Adipocyte (in vitro differentiated cells): ENCODE data around the gene SORBS1.

Experiments
- DNase-seq: peaks from one replicate; pipeline ENCODE4 v3.0.0-alpha.2; 2015; ENCODE audit warnings: low read depth
- H3K27me3 ChIP-seq: replicated peaks from 2 replicates; pipeline ENCODE4 v1.7.0; 2013; ENCODE audit warnings: mild to moderate bottlenecking, low read length, moderate library complexity; ENCODE audit not compliant: control insufficient read depth, insufficient read depth
- H3K36me3 ChIP-seq: 2 replicates; pipeline ENCODE4 v1.7.0; 2013; ENCODE audit warnings: low read length, mild to moderate bottlenecking, moderate library complexity; ENCODE audit not compliant: control insufficient read depth, insufficient read depth, severe bottlenecking
- H3K4me1 ChIP-seq: 2 replicates; pipeline ENCODE4 v1.7.0; 2013; ENCODE audit warnings: mild to moderate bottlenecking, low read length, moderate library complexity; ENCODE audit not compliant: control insufficient read depth, insufficient read depth
- H3K4me3 ChIP-seq: 2 replicates; pipeline ENCODE4 v1.7.0; 2013; ENCODE audit warnings: mild to moderate bottlenecking, low read length, moderate library complexity
- H3K9ac ChIP-seq: 2 replicates; pipeline ENCODE4 v1.7.0; 2013; ENCODE audit warnings: mild to moderate bottlenecking, low read length, moderate library complexity
- H3K9me3 ChIP-seq: 2 replicates; pipeline ENCODE4 v1.7.0; 2013; ENCODE audit warnings: mild to moderate bottlenecking, low read length, moderate library complexity; ENCODE audit not compliant: control insufficient read depth

Gene SORBS1

DNA sequence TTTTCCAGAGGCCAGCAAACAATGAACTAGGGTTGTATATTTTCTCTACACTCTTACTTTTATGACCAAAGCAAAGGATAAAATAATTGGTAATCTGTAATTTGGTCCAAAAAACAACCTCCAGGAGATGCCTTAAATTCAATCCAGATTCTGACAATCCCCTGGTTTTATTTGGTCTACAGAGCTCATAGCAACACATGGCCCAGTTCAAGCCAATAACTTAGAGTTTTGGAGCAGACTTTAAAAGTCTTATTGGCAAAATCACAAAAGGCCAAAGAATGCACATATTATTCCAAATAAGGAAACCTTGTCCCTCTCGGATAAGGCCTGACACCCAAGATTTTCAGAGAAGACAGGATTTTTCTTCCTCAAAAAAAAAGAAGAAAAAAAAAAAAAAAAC lies 51.9 kb downstream of the SORBS1 start:
- Histone ChIP-seq H3K27me3 (no peaks in the 10 kb centered on the region), H3K4me3 (peak overlapping the region; percentile 49), H3K4me1 (peaks cover 36% of the 10 kb centered on the region), H3K9ac (peak overlapping the region; percentile 53), H3K36me3 (no peaks in the 10 kb centered on the region), H3K9me3 (no peaks in the 10 kb centered on the region)
- DNase-seq = no peak

DNA sequence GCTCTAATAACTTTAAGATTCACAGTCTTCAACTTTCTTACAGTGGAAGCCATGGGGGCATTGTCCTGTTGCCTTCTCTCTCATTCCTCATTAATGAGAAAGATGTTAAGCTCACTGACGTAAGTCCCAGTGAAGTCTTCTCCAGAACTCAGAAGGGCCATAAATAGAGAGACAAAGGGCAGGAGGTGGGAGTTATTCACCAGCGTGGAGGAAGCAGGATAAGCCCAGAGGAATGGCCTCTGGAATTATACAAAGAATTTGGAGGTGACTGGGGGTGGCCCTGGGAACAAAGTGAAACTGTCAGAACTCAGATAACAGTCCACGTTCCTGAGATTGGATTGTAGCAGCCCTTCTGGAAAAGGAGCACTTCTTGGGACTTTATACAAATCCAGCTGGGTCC lies 52.4 kb downstream of the SORBS1 start:
- DNase-seq = no peak
- peaks cover 33% of the 10 kb centered on the region for H3K4me1 ChIP-seq
- H3K9ac ChIP-seq = peak overlapping the region; percentile 53
- peak overlapping the region; percentile 49 for H3K4me3 ChIP-seq
- H3K27me3 ChIP-seq = no peaks in the 10 kb centered on the region
- no peaks in the 10 kb centered on the region for H3K9me3 ChIP-seq
- no peaks in the 10 kb centered on the region for H3K36me3 ChIP-seq

DNA sequence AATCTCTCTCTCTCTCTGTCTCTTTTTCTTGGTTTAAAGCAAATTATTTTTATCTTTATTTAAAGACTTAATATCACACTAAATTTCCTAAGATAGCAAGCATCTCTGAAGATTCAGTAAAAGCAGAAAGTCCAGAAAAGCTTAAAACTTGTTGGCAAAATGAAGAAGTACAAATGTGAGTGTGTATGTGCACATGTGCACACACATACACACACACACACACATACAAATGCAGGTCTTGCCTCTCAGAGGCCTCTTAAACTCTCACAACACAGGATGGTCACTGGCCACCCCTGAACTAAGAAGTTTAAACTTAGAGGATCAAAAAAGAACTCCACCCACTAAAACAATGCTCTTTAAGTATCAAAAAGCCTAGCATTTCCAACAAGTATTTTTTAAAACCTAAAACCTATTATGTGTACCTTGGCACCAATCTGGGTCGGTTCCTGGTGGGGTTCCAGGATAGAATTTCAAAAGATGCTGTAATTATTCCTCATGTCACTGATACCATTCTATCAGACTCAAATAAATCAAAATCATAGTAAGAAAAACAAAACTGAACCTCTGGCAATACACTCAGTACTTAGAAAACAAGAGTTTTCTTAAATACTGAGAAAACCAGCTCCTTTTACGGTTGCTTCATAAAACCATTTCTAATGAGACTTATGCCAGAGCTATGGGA lies 55.0 kb downstream of the SORBS1 start:
- DNase-seq = no peak
- Histone ChIP-seq H3K9me3 (no peaks in the 10 kb centered on the region), H3K36me3 (no peaks in the 10 kb centered on the region), H3K4me1 (peaks cover 48% of the 10 kb centered on the region), H3K4me3 (no peak overlapping the region), H3K9ac (no peak overlapping the region), H3K27me3 (no peaks in the 10 kb centered on the region)

DNA sequence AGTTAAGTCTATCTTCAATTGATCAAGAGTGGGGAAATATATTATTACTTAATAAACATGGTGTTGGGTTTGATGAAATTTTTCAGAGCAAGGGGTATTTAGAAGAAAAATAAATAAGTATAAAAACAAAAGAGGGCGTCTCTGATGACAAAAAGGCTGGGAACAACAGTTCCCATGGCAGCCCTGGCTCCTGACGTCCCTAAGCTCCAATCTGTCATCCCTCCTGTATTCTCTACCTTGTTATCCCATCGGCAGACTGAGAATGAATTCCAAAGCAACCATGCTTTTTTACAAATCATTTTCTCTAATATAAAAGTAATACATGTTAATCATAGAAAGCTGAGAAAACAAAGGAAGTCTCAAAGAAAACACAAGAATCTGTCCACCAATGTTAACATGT lies 55.5 kb downstream of the SORBS1 start:
- Histone ChIP-seq H3K4me3 (no peak overlapping the region), H3K9ac (no peak overlapping the region), H3K36me3 (no peaks in the 10 kb centered on the region), H3K27me3 (no peaks in the 10 kb centered on the region), H3K9me3 (no peaks in the 10 kb centered on the region), H3K4me1 (peaks cover 48% of the 10 kb centered on the region)
- no peak for DNase-seq

DNA sequence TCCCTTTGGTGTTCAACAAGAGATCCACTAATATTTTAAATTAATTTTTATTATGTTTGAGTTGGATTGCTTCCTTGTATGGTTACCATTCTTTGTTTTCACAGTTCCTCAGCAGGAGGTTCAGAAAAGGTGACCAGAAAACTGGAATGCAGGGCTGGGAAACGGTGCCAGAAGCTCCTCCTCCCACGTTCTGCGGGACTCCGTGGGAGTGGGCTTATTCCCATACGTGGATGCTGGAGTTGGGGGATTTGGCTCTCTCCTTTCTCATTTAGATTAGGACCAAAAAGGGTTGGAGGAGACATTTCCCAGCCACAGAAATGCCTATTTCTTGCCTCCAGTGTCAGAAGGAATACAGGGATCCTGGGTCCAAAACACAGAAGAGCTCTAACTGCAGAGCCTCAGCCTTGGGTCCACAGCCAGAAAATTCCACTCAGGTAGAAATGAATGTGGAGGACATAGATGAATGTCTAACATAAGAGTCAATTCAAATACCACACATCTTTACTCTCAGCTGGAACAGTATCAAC lies 56.0 kb downstream of the SORBS1 start:
- Histone ChIP-seq H3K4me3 (no peak overlapping the region), H3K4me1 (peaks cover 48% of the 10 kb centered on the region), H3K27me3 (no peaks in the 10 kb centered on the region), H3K9ac (no peak overlapping the region), H3K9me3 (no peaks in the 10 kb centered on the region), H3K36me3 (no peaks in the 10 kb centered on the region)
- no peak for DNase-seq

DNA sequence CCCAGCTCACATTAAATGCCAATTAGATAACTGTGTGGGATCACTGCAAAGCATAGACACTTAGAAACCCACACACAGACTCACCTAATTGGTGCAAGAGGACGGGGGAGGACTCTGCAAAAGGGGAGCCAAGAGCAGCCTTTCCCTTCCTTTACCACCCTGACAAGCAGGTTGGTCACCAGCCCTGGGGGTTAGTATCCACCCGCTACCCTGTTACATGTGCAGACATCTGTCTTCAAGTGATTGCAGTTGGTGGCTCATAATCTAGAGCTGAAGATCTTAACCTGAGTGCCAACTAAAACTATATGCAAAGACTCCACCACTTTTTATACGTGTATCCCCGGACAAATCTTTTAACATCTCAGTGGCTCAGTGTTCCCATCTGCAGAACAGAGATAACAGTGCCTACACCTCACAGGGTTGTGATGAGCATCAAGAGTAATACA lies 56.9 kb downstream of the SORBS1 start:
- H3K9me3 ChIP-seq = no peaks in the 10 kb centered on the region
- DNase-seq = no peak
- no peaks in the 10 kb centered on the region for H3K36me3 ChIP-seq
- H3K27me3 ChIP-seq = no peaks in the 10 kb centered on the region
- peaks cover 45% of the 10 kb centered on the region for H3K4me1 ChIP-seq
- no peak overlapping the region for H3K4me3 ChIP-seq
- H3K9ac ChIP-seq = no peak overlapping the region

DNA sequence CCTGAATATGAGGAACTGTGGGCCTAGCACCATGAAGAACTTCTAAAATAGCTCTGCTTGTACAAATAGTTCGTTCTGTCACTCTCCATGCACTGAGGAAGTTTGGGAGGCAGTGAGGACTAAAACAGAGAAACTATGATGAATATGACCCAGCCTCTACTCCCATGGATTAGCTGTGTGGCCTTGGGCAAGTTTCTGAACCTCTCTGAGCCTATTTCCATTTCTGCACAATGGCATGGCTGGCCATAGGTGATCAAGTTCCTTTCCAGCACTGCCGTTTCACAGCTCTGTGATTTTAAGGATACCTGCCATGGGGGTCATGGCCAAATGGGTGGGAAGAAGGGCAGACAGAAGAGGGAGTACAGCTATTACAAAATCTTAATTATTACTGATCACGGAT lies 57.6 kb downstream of the SORBS1 start:
- Histone ChIP-seq H3K36me3 (no peaks in the 10 kb centered on the region), H3K27me3 (no peaks in the 10 kb centered on the region), H3K9ac (peak overlapping the region; percentile 3), H3K4me3 (no peak overlapping the region), H3K4me1 (peaks cover 38% of the 10 kb centered on the region), H3K9me3 (no peaks in the 10 kb centered on the region)
- no peak for DNase-seq

DNA sequence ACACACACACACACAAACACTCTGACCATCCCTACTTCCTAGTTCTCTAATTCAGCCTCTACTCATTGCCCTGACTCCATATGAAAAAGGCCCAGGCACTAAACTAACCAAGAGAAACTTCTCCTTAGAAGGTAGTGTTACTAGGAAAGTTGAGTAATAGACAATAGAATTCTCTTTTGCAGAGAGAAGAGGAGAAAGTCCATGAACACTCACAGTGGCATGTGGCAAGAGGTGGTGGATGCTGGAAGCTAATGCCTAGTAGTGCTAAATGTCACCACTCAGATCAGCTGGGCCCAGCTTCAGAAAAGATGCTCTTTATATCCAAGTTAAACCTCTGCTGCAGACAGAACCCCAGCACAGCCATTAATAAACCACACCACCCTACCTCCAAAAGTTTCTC lies 58.2 kb downstream of the SORBS1 start:
- Histone ChIP-seq H3K4me3 (no peak overlapping the region), H3K36me3 (no peaks in the 10 kb centered on the region), H3K4me1 (peaks cover 33% of the 10 kb centered on the region), H3K9me3 (no peaks in the 10 kb centered on the region), H3K27me3 (no peaks in the 10 kb centered on the region), H3K9ac (peak overlapping the region; percentile 46)
- no peak for DNase-seq

DNA sequence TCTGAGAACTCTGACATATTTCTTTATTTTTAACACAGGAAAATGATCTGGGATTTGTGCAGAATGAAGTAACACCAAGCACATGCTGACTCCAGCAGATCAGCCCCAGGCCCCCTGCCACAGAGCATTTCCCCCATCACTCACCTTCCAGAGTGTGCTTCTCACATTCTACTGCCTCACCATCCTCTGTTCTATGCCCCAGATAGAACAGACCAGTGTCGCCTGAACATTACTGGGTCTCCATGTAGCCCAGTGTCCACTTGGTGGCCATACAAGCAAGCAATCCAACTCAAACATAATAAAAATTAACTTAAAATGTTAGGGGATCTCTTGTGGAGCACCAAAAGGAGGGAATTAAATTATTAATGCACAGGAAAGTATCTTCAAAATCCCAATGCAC lies 58.8 kb downstream of the SORBS1 start:
- Histone ChIP-seq H3K27me3 (no peaks in the 10 kb centered on the region), H3K4me1 (peaks cover 33% of the 10 kb centered on the region), H3K9me3 (no peaks in the 10 kb centered on the region), H3K9ac (peak overlapping the region; percentile 46), H3K4me3 (no peak overlapping the region), H3K36me3 (no peaks in the 10 kb centered on the region)
- no peak for DNase-seq

DNA sequence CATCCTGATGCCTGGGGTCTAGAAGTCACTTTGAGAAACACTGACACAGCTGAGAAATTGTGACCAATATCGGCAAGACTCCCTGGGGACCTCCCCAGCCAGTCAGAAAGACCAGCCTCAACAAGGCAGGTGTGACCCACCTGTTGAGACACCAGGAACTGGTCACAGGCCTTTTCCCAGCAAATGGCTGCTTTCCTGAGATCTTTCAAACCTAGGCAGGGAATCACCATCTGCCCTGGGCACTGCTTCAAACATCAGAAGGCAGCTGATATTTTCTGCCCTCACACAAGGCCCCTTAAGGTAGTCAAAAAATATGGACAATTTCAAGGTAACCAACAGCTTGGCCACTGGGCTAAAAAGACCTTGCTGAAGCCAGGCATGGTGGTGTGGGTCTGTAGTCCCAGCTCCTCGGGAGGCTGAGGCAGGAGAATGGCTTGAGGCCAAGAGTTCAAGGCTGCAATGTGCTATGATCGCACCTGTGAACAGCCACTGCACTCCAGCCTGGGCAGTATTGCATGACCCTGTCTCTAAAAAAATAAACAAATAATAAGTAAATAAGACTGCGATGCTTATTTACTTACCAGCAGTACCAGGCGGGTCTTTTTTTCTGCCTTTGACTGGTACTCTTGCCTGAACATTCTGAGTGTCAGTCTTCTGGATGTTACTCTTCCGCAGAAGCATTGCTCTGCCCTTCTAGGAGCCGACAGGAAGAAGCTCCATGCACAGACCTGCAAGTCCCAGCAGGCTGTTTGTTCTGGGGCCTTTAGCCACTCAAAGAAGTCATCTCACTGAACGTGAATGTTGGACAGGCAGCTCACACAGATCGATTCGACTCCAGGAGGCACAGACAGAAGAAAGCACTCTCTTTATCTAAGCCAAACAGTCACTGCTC lies 59.7 kb downstream of the SORBS1 start:
- DNase-seq = no peak
- no peaks in the 10 kb centered on the region for H3K9me3 ChIP-seq
- H3K9ac ChIP-seq = peak overlapping the region; percentile 46
- no peaks in the 10 kb centered on the region for H3K36me3 ChIP-seq
- H3K4me1 ChIP-seq = peaks cover 30% of the 10 kb centered on the region
- no peaks in the 10 kb centered on the region for H3K27me3 ChIP-seq
- H3K4me3 ChIP-seq = no peak overlapping the region

DNA sequence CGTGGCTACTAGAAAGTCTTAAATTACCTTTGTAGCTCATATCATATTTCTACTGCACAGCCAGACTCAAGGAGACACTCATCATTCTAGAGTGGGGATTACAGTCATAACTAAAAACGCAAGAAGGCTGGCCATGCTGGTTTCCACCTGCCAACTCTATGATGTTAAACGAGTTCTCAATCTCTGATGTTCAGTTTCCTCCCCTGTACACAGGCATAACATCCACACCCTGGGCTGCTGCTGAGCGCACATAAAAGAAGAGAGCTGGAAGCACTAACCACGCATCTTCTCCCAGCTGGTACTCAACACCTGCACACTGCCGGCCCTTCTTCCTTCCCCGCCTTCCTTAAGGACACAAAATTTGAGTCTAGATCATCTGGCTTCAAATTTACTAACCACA lies 60.5 kb downstream of the SORBS1 start:
- no peak for DNase-seq
- Histone ChIP-seq H3K9me3 (no peaks in the 10 kb centered on the region), H3K4me3 (no peak overlapping the region), H3K9ac (no peak overlapping the region), H3K4me1 (peaks cover 24% of the 10 kb centered on the region), H3K36me3 (no peaks in the 10 kb centered on the region), H3K27me3 (no peaks in the 10 kb centered on the region)
